K562 (cell line): ENCODE measurements around the gene FAM204A. TPM values are rescaled to one million over a fixed set of nuclear protein-coding genes. Genes with fewer than 3 reads are reported as not detected.

Source experiments
- ATAC-seq: fragments of 200-7000 bp; cut with Tn5 transposase; 3 replicates; pipeline ENCODE4 v1.9.1; 2020; ENCODE audit warnings: moderate library complexity
- BruUV-seq: library from RNA; stranded (reverse); fragments of 400-500 nt; replicated peaks from 2 replicates; lab custom pipeline; 2021; lab: Mats Ljungman, UMichigan
- CTCF ChIA-PET: fragments of 300-600 bp; formaldehyde crosslinking; extraction: SDS; loops from one replicate; lab custom pipeline; 2021; ENCODE audit warnings: low intra/inter-chr PET ratio; lab: Yijun Ruan, JAX
- POLR2A ChIA-PET: fragments of 300-600, 350-650 bp; sonication (Branson Sonifier 250); formaldehyde crosslinking; extraction: SDS; loops from one replicate; lab custom pipeline; 2021; ENCODE audit warnings: antibody characterized with exemption, inconsistent platforms; lab: Yijun Ruan, JAX
- DNase-seq, 4 experiments: peaks; one replicate each; pipeline versions ENCODE4 v3.0.0 to v3.0.0-alpha.2; 2011 to 2018; ENCODE audit warnings: low spot score in 3 of 4, mixed read lengths in 3 of 4; ENCODE audit errors: extremely low read depth in 1 of 4
- FAIRE-seq: peaks from 2 replicates; lab custom pipeline; 2011; peaks lifted over from hg19 to GRCh38; lab: Jason Lieb, UNC
- H2AFZ ChIP-seq: 2 replicates; pipeline ENCODE4 v1.6.0; 2011; ENCODE audit warnings: low read depth, low read length, control low read depth, inconsistent platforms
- H3K27ac ChIP-seq: fragments of 200-600 bp; 3 replicates; pipeline ENCODE4 v1.8.0; 2011; ENCODE audit warnings: low read depth, mild to moderate bottlenecking, control low read depth, inconsistent platforms, low read length, moderate library complexity, mixed read lengths; ENCODE audit errors: extremely low read depth
- H3K27me3 ChIP-seq, 2 experiments: fragments of 300-600 bp in 1 of 2; 2 replicates in 1 of 2; 3 replicates in 1 of 2; pipeline versions ENCODE4 v1.6.0 to v1.8.0; 2011; ENCODE audit warnings: inconsistent platforms in 2 of 2, low read length in 2 of 2, mild to moderate bottlenecking in 1 of 2, mixed read lengths in 1 of 2, moderate library complexity in 1 of 2; ENCODE audit not compliant: control insufficient read depth in 2 of 2, insufficient read depth in 2 of 2
- H3K36me3 ChIP-seq: fragments of 300-600 bp; 3 replicates; pipeline ENCODE4 v1.8.0; 2011; ENCODE audit warnings: mild to moderate bottlenecking, low read length, inconsistent platforms; ENCODE audit not compliant: control insufficient read depth, insufficient read depth
- H3K4me1 ChIP-seq, 2 experiments: fragments of 200-600 bp in 1 of 2; replicated peaks in 1 of 2; 2 replicates in 1 of 2; 3 replicates in 1 of 2; pipeline versions ENCODE4 v1.5.1 to v1.8.0; 2011; ENCODE audit warnings: inconsistent platforms in 2 of 2, low read length in 2 of 2, mild to moderate bottlenecking in 1 of 2, mixed read lengths in 1 of 2, moderate library complexity in 1 of 2; ENCODE audit not compliant: control insufficient read depth in 2 of 2, insufficient read depth in 2 of 2
- H3K4me2 ChIP-seq: 2 replicates; pipeline ENCODE4 v1.6.1; 2011; ENCODE audit warnings: low read length, control low read depth, inconsistent platforms, mixed read lengths; ENCODE audit not compliant: insufficient read depth
- H3K4me3 ChIP-seq: fragments of 200-600 bp; sonication (generic), shearing (Covaris generic); 2 replicates; pipeline ENCODE4 v1.5.1; 2016; ENCODE audit warnings: control low read depth, inconsistent platforms
- H3K79me2 ChIP-seq: fragments of 200-600 bp; 3 replicates; pipeline ENCODE4 v1.8.0; 2011; ENCODE audit warnings: low read length, inconsistent platforms; ENCODE audit not compliant: control insufficient read depth, insufficient read depth
- H3K9ac ChIP-seq, 2 experiments: 2 replicates each; pipeline versions ENCODE4 v1.6.0 to v1.6.1; 2011; ENCODE audit warnings: low read depth in 2 of 2, low read length in 2 of 2, control low read depth in 1 of 2, inconsistent platforms in 1 of 2, mild to moderate bottlenecking in 1 of 2, mixed read lengths in 1 of 2; ENCODE audit not compliant: insufficient read depth in 1 of 2
- H3K9me1 ChIP-seq: one replicate; pipeline ENCODE4 v1.6.0; 2011; ENCODE audit warnings: inconsistent platforms, mild to moderate bottlenecking, low read length, moderate library complexity; ENCODE audit not compliant: control insufficient read depth, insufficient read depth
- H3K9me3 ChIP-seq: replicated peaks from 2 replicates; pipeline ENCODE4 v1.5.1; 2011; ENCODE audit warnings: low read depth, low read length, inconsistent platforms; ENCODE audit not compliant: control insufficient read depth, insufficient read depth
- H4K20me1 ChIP-seq: replicated peaks from 2 replicates; pipeline ENCODE4 v1.6.1; 2011; ENCODE audit warnings: low read length, inconsistent platforms, mixed read lengths; ENCODE audit not compliant: control insufficient read depth, insufficient read depth
- CBX8 ChIP-seq: fragments of 200-600 bp; sonication (generic); IDR thresholded peaks from 2 replicates; pipeline ENCODE4 v1.6.1; 2012; ENCODE audit warnings: borderline replicate concordance, mixed run types, low read depth, mild to moderate bottlenecking, moderate library complexity, mixed read lengths, low read length, control low read depth, inconsistent platforms; ENCODE audit not compliant: poor library complexity, severe bottlenecking; ENCODE audit errors: extremely low read depth
- CREB3L1 ChIP-seq: fragments of 450-650 bp; IDR thresholded peaks from 2 replicates; pipeline ENCODE4 v1.6.1; 2014; ENCODE audit warnings: low read depth, mild to moderate bottlenecking, moderate library complexity, borderline replicate concordance
- FOSL1 ChIP-seq: fragments of 200-800 bp; sonication (Bioruptor generic); conservative IDR thresholded peaks from 2 replicates; pipeline ENCODE4 v1.6.1; 2016; ENCODE audit warnings: missing genetic modification characterization, missing compliant biosample characterization
- NFATC3 ChIP-seq: fragments of 450-650 bp; IDR thresholded peaks from 2 replicates; pipeline ENCODE4 v1.6.1; 2017; ENCODE audit warnings: mild to moderate bottlenecking
- PCBP1 ChIP-seq: fragments of 200-400 bp; formaldehyde crosslinking; IDR thresholded peaks from 2 replicates; pipeline ENCODE4 v1.6.1; 2018; ENCODE audit warnings: mild to moderate bottlenecking, low read depth, low read length; ENCODE audit not compliant: poor library complexity, severe bottlenecking
- STAT6 ChIP-seq: sonication (generic); formaldehyde crosslinking; IDR thresholded peaks from 2 replicates; pipeline ENCODE4 v1.8.1; 2023; ENCODE audit warnings: mild to moderate bottlenecking, missing genetic modification reagents
- WGBS: fragments of 100-300 bp; shearing (Covaris generic); methylation state at CpG from one replicate; pipeline ENCODE4 v1.1.6; 2016; ENCODE audit warnings: low coverage, mixed read lengths; ENCODE audit not compliant: insufficient coverage; ENCODE audit errors: missing lambda C conversion rate; 5-methylcytosine and 5-hydroxymethylcytosine counted together
- in situ Hi-C: fragments of 300-500 bp; cut with MboI; formaldehyde crosslinking; loops from 4 replicates; pipeline ENCODE4 v1.15.0; 2018; ENCODE audit warnings: inconsistent platforms, mixed read lengths
- intact Hi-C: fragments of 100-400 bp; cut with micrococcal nuclease; formaldehyde crosslinking; loops from 2 replicates; pipeline ENCODE4 v1.14.2; 2022
- polyA plus RNA-seq, 8 experiments: library from polyadenylated mRNA; depleted of rRNA in 4 of 8; stranded (reverse) in 5 of 8; unstranded in 3 of 8; fragments of >200 nt; fragmentation: Nextera tagmentation in 2 of 8; fragmentation: Illumina TruSeq in 1 of 8; extraction: Ambion mirVana in 2 of 8; extraction: Trizol in 1 of 8; gene quantifications; 2 replicates each; pipeline versions ENCODE4 v1.2.1 to v1.2.3, GENCODE V29; 2011 to 2014; ENCODE audit warnings: inconsistent platforms in 1 of 8, missing spikeins in 1 of 8
- total RNA-seq, 7 experiments: library from RNA; depleted of rRNA in 6 of 7; stranded (reverse); fragments of >200 nt in 6 of 7; fragmentation: Illumina TruSeq in 2 of 7; extraction: Trizol in 2 of 7; gene quantifications; 2 replicates each; pipeline versions ENCODE4 v1.2.1 to v1.2.3, GENCODE V29; 2011 to 2021; ENCODE audit warnings: low replicate concordance in 1 of 7

FAM204A gene
- total and polyA plus RNA-seq, 9 of the 15 experiments (the other 6 are each of a cell fraction or from before 2014, with no cell fraction given), result 29.0 to 64.5 (median 44.9) TPM

- TF ChIP-seq STAT6 (CRISPR knock-in tag), result no peak
- no peak for TF ChIP-seq PCBP1
- no peak for TF ChIP-seq NFATC3
Measured at GRCh38 chr10:118365702-118366101, 23.6 kb upstream of the FAM204A start (continued).

- in situ Hi-C loops (no loop called here), intact Hi-C loops (no loop called here)
- no peaks in the 10 kb centered on the region for H3K9me1 ChIP-seq
- DNase-seq (no peak), FAIRE-seq (no peak), ATAC-seq (no peak)
- no peaks in the 10 kb centered on the region for H4K20me1 ChIP-seq
- H3K4me2 ChIP-seq, result no peak overlapping the region
- BruUV-seq, result no TSS peak
- H3K9me3 ChIP-seq, result no peaks in the 10 kb centered on the region
- no peak overlapping the region for H3K9ac ChIP-seq
- ChIA-PET POLR2A (interaction anchor here (1.0 to 1.2 kb wide), 2 partner anchors 10 to 12 kb away, joined by 3 read pairs; no protein-coding TSS in a partner anchor), CTCF (no interaction called here)
- no peaks in the 10 kb centered on the region for H3K4me1 ChIP-seq
- TF ChIP-seq CBX8 (no peak), FOSL1 (tag) (peak; percentile 39; the same call in 1 of the 2 replicates), CREB3L1 (no peak)
- 0% methylated on average over 1 of the region's 1 CpG for WGBS
- H3K27me3 ChIP-seq, result no peaks in the 10 kb centered on the region
- no peak overlapping the region for H3K4me3 ChIP-seq
- H3K79me2 ChIP-seq, result no peaks in the 10 kb centered on the region
- H3K27ac ChIP-seq, result no peak overlapping the region
- no peak overlapping the region for H2AFZ ChIP-seq
- no peaks in the 10 kb centered on the region for H3K36me3 ChIP-seq
Measured at GRCh38 chr10:118362103-118362502, 20.0 kb upstream of the FAM204A start.
